Endothelial cell (in vitro differentiated cells): ENCODE measurements around the gene CHST12. TPM values are rescaled to one million over a fixed set of nuclear protein-coding genes. Genes with fewer than 3 reads are reported as not detected.
A peak's percentile ranks its signal among the peaks of the same experiment; 100 is the strongest.
"Not testable (repeated sequence)": the region's sequence is repeated elsewhere in the genome, so short reads cannot be mapped to it uniquely, and the experiment has no call there.

ENCODE experiments used
- DNase-seq: peaks from one replicate; pipeline ENCODE4 v3.0.0; 2021; ENCODE audit warnings: low spot score
- H3K27ac Mint-ChIP-seq: one replicate; pipeline ENCODE4 v1.8.0; 2021; ENCODE audit warnings: mixed read lengths, inconsistent platforms; ENCODE audit not compliant: unreplicated experiment
- H3K27me3 Mint-ChIP-seq: one replicate; pipeline ENCODE4 v1.8.0; 2021; ENCODE audit warnings: mild to moderate bottlenecking, moderate library complexity, mixed read lengths, inconsistent platforms; ENCODE audit not compliant: unreplicated experiment
- H3K36me3 Mint-ChIP-seq: one replicate; pipeline ENCODE4 v1.8.0; 2021; ENCODE audit warnings: mild to moderate bottlenecking, low read depth, mixed read lengths, inconsistent platforms; ENCODE audit not compliant: unreplicated experiment
- H3K4me1 Mint-ChIP-seq: one replicate; pipeline ENCODE4 v1.8.0; 2021; ENCODE audit warnings: mild to moderate bottlenecking, mixed read lengths, inconsistent platforms; ENCODE audit not compliant: unreplicated experiment
- H3K4me3 Mint-ChIP-seq: one replicate; pipeline ENCODE4 v1.8.0; 2021; ENCODE audit warnings: mild to moderate bottlenecking, mixed read lengths, inconsistent platforms; ENCODE audit not compliant: unreplicated experiment
- H3K9me3 Mint-ChIP-seq: one replicate; pipeline ENCODE4 v1.8.0; 2021; ENCODE audit warnings: mixed read lengths, inconsistent platforms; ENCODE audit not compliant: unreplicated experiment
- total RNA-seq: library from RNA; stranded (reverse); fragmentation: NEBNext Ultra II Directional; extraction: Animal tissue kit (Norgen Biotek cat#: 25700); gene quantifications from one replicate; pipeline ENCODE4 v1.2.1, GENCODE V29; 2021; ENCODE audit not compliant: unreplicated experiment
- TF ChIP-seq, protein P1 (sequence below): fragments of 200-600 bp; sonication (generic); IDR thresholded peaks from one replicate; pipeline ENCODE4 v1.5.0; 2021; ENCODE audit warnings: antibody characterized with exemption; ENCODE audit not compliant: unreplicated experiment

CHST12 gene
- total RNA-seq, 1 donor from 2014 or later = 26.9 TPM

DNA sequence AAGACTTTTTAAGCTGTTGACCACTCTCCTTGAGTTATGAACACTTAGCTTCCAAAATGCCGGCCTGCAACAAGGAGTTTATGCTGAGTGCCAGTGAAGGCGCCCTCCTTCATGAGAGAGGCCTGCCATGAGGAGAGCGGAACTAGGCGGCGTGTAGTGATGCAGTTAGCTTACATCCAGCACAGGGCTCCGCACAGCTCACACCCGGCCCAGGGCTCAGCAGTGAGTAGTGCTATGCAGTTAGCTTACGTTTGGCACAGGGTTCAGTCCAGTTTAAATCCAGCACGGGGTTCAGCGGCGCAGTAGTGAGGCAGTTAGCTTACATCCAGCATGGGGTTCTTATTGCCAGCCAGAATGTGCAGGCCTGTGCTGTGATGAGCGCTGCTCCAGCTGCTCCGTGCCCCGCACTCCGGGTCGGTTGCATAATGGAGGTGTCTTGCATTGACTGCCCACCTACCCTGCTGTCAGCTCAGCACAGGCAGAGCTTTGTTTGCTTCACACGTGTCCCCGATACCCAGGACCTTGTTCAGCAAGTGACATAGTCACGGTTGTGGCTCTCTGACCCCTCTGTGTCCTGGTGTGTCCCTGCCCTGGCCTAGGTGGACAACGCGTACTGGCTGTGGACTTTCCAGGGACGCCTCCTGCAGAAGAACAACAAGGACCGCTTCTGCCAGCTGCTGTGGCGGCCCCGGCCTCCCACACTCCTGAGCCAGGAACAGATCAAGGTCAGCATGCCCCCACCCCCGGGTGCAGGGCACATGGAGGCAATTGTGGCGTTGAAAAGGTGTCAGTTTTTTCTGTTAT is 26.9 kb upstream of the CHST12 start:
- peak overlapping the region; percentile 25 for H3K27ac Mint-ChIP-seq
- H3K4me3 Mint-ChIP-seq = peak overlapping the region; percentile 22
- H3K27me3 Mint-ChIP-seq = peaks cover 9% of the 10 kb centered on the region
- peaks cover 65% of the 10 kb centered on the region for H3K36me3 Mint-ChIP-seq
- H3K4me1 Mint-ChIP-seq = no peaks in the 10 kb centered on the region
- no peaks in the 10 kb centered on the region for H3K9me3 Mint-ChIP-seq
- DNase-seq = no peak
- TF ChIP-seq, protein P1, sequence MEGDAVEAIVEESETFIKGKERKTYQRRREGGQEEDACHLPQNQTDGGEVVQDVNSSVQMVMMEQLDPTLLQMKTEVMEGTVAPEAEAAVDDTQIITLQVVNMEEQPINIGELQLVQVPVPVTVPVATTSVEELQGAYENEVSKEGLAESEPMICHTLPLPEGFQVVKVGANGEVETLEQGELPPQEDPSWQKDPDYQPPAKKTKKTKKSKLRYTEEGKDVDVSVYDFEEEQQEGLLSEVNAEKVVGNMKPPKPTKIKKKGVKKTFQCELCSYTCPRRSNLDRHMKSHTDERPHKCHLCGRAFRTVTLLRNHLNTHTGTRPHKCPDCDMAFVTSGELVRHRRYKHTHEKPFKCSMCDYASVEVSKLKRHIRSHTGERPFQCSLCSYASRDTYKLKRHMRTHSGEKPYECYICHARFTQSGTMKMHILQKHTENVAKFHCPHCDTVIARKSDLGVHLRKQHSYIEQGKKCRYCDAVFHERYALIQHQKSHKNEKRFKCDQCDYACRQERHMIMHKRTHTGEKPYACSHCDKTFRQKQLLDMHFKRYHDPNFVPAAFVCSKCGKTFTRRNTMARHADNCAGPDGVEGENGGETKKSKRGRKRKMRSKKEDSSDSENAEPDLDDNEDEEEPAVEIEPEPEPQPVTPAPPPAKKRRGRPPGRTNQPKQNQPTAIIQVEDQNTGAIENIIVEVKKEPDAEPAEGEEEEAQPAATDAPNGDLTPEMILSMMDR = no peak

DNA sequence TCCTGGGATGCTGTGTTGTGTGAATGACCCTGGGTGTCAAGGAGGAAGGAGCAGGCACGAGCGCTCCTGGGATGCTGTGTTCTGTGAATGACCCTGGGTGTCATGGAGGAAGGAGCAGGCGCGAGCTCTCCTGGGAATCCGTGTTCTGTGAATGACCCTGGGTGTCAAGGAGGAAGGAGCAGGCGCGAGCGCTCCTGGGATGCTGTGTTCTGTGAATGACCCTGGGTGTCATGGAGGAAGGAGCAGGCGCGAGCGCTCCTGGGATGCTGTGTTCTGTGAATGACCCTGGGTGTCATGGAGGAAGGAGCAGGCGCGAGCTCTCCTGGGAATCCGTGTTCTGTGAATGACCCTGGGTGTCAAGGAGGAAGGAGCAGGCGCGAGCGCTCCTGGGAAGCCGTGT is 25.9 kb upstream of the CHST12 start:
- not testable (repeated sequence) for H3K9me3 Mint-ChIP-seq, H3K4me1 Mint-ChIP-seq, DNase-seq, H3K27ac Mint-ChIP-seq, H3K27me3 Mint-ChIP-seq
- H3K36me3 Mint-ChIP-seq = peaks cover 58% of the 10 kb centered on the region
- peak overlapping the region; percentile 22 for H3K4me3 Mint-ChIP-seq

DNA sequence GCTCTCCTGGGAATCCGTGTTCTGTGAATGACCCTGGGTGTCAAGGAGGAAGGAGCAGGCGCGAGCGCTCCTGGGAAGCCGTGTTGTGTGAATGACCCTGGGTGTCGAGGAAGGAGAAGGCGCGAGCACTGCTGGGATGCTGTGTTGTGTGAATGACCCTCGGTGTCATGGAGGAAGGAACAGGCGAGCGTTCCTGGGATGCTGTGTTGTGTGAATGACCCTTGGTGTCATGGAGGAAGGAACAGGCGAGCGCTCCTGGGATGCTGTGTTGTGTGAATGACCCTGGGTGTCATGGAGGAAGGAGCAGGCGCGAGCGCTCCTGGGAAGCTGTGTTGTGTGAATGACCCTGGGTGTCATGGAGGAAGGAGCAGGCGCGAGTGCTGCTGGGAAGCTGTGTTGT is 25.3 kb upstream of the CHST12 start:
- H3K27me3 Mint-ChIP-seq, DNase-seq, H3K4me1 Mint-ChIP-seq, H3K4me3 Mint-ChIP-seq, H3K9me3 Mint-ChIP-seq: not testable (repeated sequence)
- H3K36me3 Mint-ChIP-seq = peaks cover 56% of the 10 kb centered on the region
- H3K27ac Mint-ChIP-seq = peak overlapping the region; percentile 67

DNA sequence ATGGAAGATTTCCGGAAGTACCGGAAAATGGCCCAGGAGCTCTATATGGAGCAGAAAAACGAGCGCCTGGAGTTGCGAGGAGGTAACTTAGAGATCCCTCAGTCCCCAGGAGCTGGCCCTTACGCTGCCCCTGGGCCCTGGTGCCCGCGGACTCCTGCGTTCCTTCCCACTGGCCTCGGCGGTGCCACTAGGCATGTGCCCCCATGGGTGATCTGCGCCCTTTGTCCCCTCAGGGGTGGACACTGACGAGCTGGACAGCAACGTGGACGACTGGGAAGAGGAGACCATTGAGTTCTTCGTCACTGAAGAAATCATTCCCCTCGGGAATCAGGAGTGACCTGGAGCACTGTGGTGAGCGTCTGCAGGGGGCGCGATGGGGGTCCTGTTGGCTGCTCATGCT is 24.2 kb upstream of the CHST12 start:
- no peak overlapping the region for H3K4me3 Mint-ChIP-seq
- H3K9me3 Mint-ChIP-seq = no peaks in the 10 kb centered on the region
- TF ChIP-seq, protein P1 = no peak
- H3K27me3 Mint-ChIP-seq = peaks cover 9% of the 10 kb centered on the region
- H3K36me3 Mint-ChIP-seq = peaks cover 54% of the 10 kb centered on the region
- H3K27ac Mint-ChIP-seq = no peak overlapping the region
- DNase-seq = no peak
- no peaks in the 10 kb centered on the region for H3K4me1 Mint-ChIP-seq

DNA sequence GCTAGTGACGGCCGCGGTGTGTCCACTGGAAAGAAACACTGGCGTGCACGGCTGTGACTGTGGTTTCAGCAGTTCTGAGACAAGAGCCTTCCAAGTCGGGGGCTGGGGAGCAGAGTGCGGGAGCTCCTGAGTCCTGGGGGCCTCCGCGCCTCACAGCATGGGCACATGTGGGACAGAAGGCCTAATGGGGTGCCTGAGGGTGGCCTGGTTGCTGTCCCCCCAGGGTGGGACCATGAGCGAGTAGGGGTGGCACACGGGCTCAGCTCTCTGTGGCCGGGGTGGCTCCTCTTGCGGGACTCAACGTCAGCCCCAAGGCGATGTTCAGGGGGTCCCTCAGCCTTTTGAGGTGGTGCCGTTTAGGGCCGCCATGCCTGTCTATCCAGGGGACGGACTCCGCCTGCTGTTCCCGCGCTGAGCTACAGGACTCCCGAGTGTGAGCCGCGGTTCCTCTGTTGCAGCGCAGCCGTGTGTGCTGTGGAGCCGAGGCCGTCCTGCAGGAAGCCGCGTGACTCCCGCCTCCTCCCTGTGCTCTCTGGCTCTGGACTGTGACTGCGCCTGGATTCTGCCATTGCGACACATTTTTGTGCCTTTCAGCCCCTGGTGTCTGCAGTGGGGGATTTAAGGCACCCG is 23.5 kb upstream of the CHST12 start:
- Mint-ChIP-seq H3K27me3 (peaks cover 9% of the 10 kb centered on the region), H3K27ac (no peak overlapping the region), H3K4me1 (no peaks in the 10 kb centered on the region), H3K9me3 (no peaks in the 10 kb centered on the region), H3K4me3 (no peak overlapping the region), H3K36me3 (peaks cover 48% of the 10 kb centered on the region)
- no peak for DNase-seq
- TF ChIP-seq, protein P1 = no peak

DNA sequence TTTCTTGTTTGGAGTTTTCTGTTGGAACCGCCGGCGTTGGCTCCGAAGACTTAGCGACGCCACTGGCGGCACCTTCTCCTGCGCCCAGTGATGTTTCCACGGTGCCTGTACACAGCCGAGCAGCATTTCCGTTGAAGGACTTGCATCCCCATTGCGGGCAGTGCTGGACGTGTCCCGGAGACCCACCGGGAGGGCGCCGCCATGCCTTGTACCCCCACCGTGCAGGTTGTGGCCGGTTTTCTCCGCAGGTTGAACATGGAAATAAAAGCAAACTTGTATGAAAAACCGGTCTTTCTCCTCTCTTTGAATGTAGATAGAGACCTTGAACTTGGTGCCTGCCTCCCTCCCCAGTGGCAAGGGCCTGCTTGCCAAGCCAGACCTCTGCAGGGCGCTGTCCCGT is 22.9 kb upstream of the CHST12 start:
- no peaks in the 10 kb centered on the region for H3K4me1 Mint-ChIP-seq
- peaks cover 43% of the 10 kb centered on the region for H3K36me3 Mint-ChIP-seq
- peaks cover 9% of the 10 kb centered on the region for H3K27me3 Mint-ChIP-seq
- TF ChIP-seq, protein P1 = no peak
- DNase-seq = no peak
- peak overlapping the region; percentile 62 for H3K4me3 Mint-ChIP-seq
- peak overlapping the region; percentile 78 for H3K27ac Mint-ChIP-seq
- H3K9me3 Mint-ChIP-seq = no peaks in the 10 kb centered on the region
